ENCODE measurements around the gene MED12L. TPM values are rescaled to one million over a fixed set of nuclear protein-coding genes. Genes with fewer than 3 reads are reported as not detected.

The MED12L gene
- total RNA-seq, 4 donors from 2014 or later = 0.15 to 0.37 (median 0.22) TPM

GRCh38 chr3:151428386-151428785, 342.9 kb downstream of the MED12L start:
- intact Hi-C loops (cut with DNase I; ENCODE audit: low total_unique reads) = no loop called here
- DNase-seq (ENCODE audit: low spot score in 2 of 2) = no peak
- no peak for TF ChIP-seq CTCF (IDR thresholded peaks at IDR 0.05)
- no peak for TF ChIP-seq POLR2A (IDR thresholded peaks at IDR 0.05)
- 84 to 95% methylated on average over 2 of the region's 2 CpGs for WGBS, 2 donors
- H3K4me3 ChIP-seq (ENCODE audit: low read depth, poor library complexity, severe bottlenecking) = no peak overlapping the region

GRCh38 chr3:151430821-151431484, 345.5 kb downstream of the MED12L start:
- peak in 1 of 2 donors; percentile 55 for DNase-seq (ENCODE audit: low spot score in 2 of 2)
- WGBS, 2 donors = 70 to 77% methylated on average over 5 of the region's 5 CpGs
- no peak overlapping the region for H3K4me3 ChIP-seq (ENCODE audit: low read depth, poor library complexity, severe bottlenecking)
- intact Hi-C loops (cut with DNase I; ENCODE audit: low total_unique reads) = no loop called here
- TF ChIP-seq CTCF (IDR thresholded peaks at IDR 0.05) (no peak), POLR2A (IDR thresholded peaks at IDR 0.05) (no peak)

GRCh38 chr3:151431940-151432339, 346.5 kb downstream of the MED12L start:
- no peak for DNase-seq (ENCODE audit: low spot score in 2 of 2)
- TF ChIP-seq CTCF (IDR thresholded peaks at IDR 0.05) (no peak), POLR2A (IDR thresholded peaks at IDR 0.05) (no peak)
- WGBS, 2 donors = 82 to 86% methylated on average over 3 of the region's 3 CpGs
- intact Hi-C loops (cut with DNase I; ENCODE audit: low total_unique reads) = no loop called here
- H3K4me3 ChIP-seq (ENCODE audit: low read depth, poor library complexity, severe bottlenecking) = no peak overlapping the region

- TF ChIP-seq CTCF (IDR thresholded peaks at IDR 0.05) (no peak), POLR2A (IDR thresholded peaks at IDR 0.05) (no peak)
- 79 to 85% methylated on average over 7 of the region's 7 CpGs for WGBS, 2 donors
- intact Hi-C loops (cut with DNase I; ENCODE audit: low total_unique reads) = no loop called here
- no peak overlapping the region for H3K4me3 ChIP-seq (ENCODE audit: low read depth, poor library complexity, severe bottlenecking)
- DNase-seq (ENCODE audit: low spot score in 2 of 2) = no peak
These were observed 347.3 kb downstream of the MED12L start for GRCh38 chr3:151432616-151433372.

GRCh38 chr3:151434151-151434890, 348.9 kb downstream of the MED12L start:
- intact Hi-C loops (cut with DNase I; ENCODE audit: low total_unique reads) = no loop called here
- WGBS, 2 donors = 27 to 31% methylated on average over 1 of the region's 1 CpG

More at GRCh38 chr3:151434151-151434890, 348.9 kb downstream of the MED12L start:
- no peak for DNase-seq (ENCODE audit: low spot score in 2 of 2)
- H3K4me3 ChIP-seq (ENCODE audit: low read depth, poor library complexity, severe bottlenecking) = no peak overlapping the region
- no peak for TF ChIP-seq POLR2A (IDR thresholded peaks at IDR 0.05)
- TF ChIP-seq CTCF (IDR thresholded peaks at IDR 0.05) = no peak

Measured in lower leg skin (tissue), 4 donors.